ENCODE results near the gene CAVIN2.

CAVIN2 gene

GRCh38 chr2:191877875-191878274 lies 31.0 kb upstream of the CAVIN2 start (continued):
- TF ChIP-seq ZBTB49 (tag by site-specific recombination; IDR thresholded peaks at IDR 0.05; ENCODE audit: low read depth) (no peak), BCL11B (tag by site-specific recombination; IDR thresholded peaks at IDR 0.05; ENCODE audit: low read depth) (no peak)

- Histone ChIP-seq H3K4me1 (ENCODE audit: control insufficient read depth, insufficient read depth, low read length) (no peaks in the 10 kb centered on the region; the same call in 1 of the 2 replicates), H3K4me3 (ENCODE audit: low read depth, low read length) (no peak overlapping the region), H3K36me3 (ENCODE audit: control insufficient read depth in 2 of 2, insufficient read depth in 1 of 2, low read length in 2 of 2) (no peaks in the 10 kb centered on the region), H3K27ac (ENCODE audit: extremely low read depth, low read depth, low read length) (no peak overlapping the region), H3K9me3 (ENCODE audit: control insufficient read depth, insufficient read depth, low read depth, low read length) (no peaks in the 10 kb centered on the region)
- no peak for TF ChIP-seq SCRT1 (tag by site-specific recombination; IDR thresholded peaks at IDR 0.05; ENCODE audit: borderline replicate concordance)
- POLR2A ChIA-PET, result no interaction called here
- CTCF ChIA-PET, result interaction anchor here (1.8 kb wide), 1 partner anchor 287 kb away, joined by 7 read pairs; no protein-coding TSS in a partner anchor
Measured at GRCh38 chr2:191875859-191876258, 29.0 kb upstream of the CAVIN2 start.

- CTCF ChIA-PET, result interaction anchor here (0.7 to 4.7 kb wide), 15 partner anchors 9 to 1096 kb away, joined by 3 to 90 read pairs (median 4); no protein-coding TSS in a partner anchor
- POLR2A ChIA-PET, result no interaction called here
- no peak overlapping the region for H3K27ac ChIP-seq (ENCODE audit: extremely low read depth, low read depth, low read length)
- no peaks in the 10 kb centered on the region for H3K4me1 ChIP-seq (ENCODE audit: control insufficient read depth, insufficient read depth, low read length)
- no peaks in the 10 kb centered on the region for H3K36me3 ChIP-seq (ENCODE audit: control insufficient read depth in 2 of 2, insufficient read depth in 1 of 2, low read length in 2 of 2)
- H3K4me3 ChIP-seq (ENCODE audit: low read depth, low read length), result no peak overlapping the region
- no peaks in the 10 kb centered on the region for H3K9me3 ChIP-seq (ENCODE audit: control insufficient read depth, insufficient read depth, low read depth, low read length)
- TF ChIP-seq RBAK (tag by site-specific recombination; IDR thresholded peaks at IDR 0.05), result no peak
- no peak for TF ChIP-seq OVOL3 (tag by site-specific recombination; IDR thresholded peaks at IDR 0.05)
- no peak for TF ChIP-seq ZNF221 (tag by site-specific recombination; IDR thresholded peaks at IDR 0.05; ENCODE audit: borderline replicate concordance)
- TF ChIP-seq ZXDB (tag by site-specific recombination; IDR thresholded peaks at IDR 0.05), result no peak
- no peak for TF ChIP-seq ZNF423 (tag by site-specific recombination; IDR thresholded peaks at IDR 0.05)
- no peak for TF ChIP-seq ZFP3 (tag by site-specific recombination; IDR thresholded peaks at IDR 0.05; ENCODE audit: low read depth)
- no peak for TF ChIP-seq YY1 (tag by site-specific recombination; IDR thresholded peaks at IDR 0.05)
- TF ChIP-seq ZNF544 (tag by site-specific recombination; IDR thresholded peaks at IDR 0.05), result no peak
Measured at GRCh38 chr2:191870744-191871143, 23.9 kb upstream of the CAVIN2 start.

DNA sequence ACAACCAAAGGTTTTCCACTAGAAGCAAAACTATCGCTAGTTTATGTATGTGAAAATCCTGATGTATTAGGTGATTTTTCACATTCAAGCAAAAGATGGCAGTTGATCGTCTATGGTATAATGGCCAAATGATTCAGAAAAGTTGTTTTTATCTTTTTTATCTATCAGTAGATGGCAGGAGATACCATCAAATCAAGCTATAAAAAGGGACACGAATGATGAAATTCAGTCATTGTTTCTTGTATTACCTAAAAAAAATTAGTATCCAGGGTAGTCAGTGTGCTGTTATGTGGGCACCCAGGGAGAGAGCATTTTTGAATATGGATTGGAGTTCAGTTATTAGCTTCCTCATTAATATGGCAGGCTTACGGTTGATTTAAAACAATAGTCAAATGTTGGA lies 22.9 kb upstream of the CAVIN2 start:
- POLR2A ChIA-PET, result no interaction called here
- CTCF ChIA-PET, result interaction anchor here (0.5 to 4.7 kb wide), 32 partner anchors 8 to 716 kb away, joined by 3 to 90 read pairs (median 4); partner anchors contain the start of gene TMEFF2
- Histone ChIP-seq H3K27ac (ENCODE audit: extremely low read depth, low read depth, low read length) (no peak overlapping the region), H3K36me3 (ENCODE audit: control insufficient read depth in 2 of 2, insufficient read depth in 1 of 2, low read length in 2 of 2) (no peaks in the 10 kb centered on the region), H3K4me3 (ENCODE audit: low read depth, low read length) (no peak overlapping the region), H3K4me1 (ENCODE audit: control insufficient read depth, insufficient read depth, low read length) (no peaks in the 10 kb centered on the region), H3K9me3 (ENCODE audit: control insufficient read depth, insufficient read depth, low read depth, low read length) (no peaks in the 10 kb centered on the region)
- TF ChIP-seq ZNF701 (tag by site-specific recombination; IDR thresholded peaks at IDR 0.05) (no peak), ZNF138 (tag by site-specific recombination; IDR thresholded peaks at IDR 0.05; ENCODE audit: borderline replicate concordance) (no peak), ZNF202 (tag by site-specific recombination; IDR thresholded peaks at IDR 0.05; ENCODE audit: borderline replicate concordance) (no peak), ZNF660 (tag by site-specific recombination; IDR thresholded peaks at IDR 0.05) (no peak), ZNF776 (tag by site-specific recombination; IDR thresholded peaks at IDR 0.05; ENCODE audit: borderline replicate concordance) (no peak), OVOL3 (tag by site-specific recombination; IDR thresholded peaks at IDR 0.05) (no peak), ZNF366 (tag by site-specific recombination; conservative IDR thresholded peaks at IDR 0.05) (no peak), SP2 (tag by site-specific recombination; IDR thresholded peaks at IDR 0.05) (no peak)

Data from HEK293 (cell line).